Suprapubic skin (tissue), 4 donors: ENCODE data around the gene AASDHPPT. TPM values are rescaled to one million over a fixed set of nuclear protein-coding genes. Genes with fewer than 3 reads are reported as not detected.

ENCODE experiments used
- DNase-seq, 2 donors: peaks; one replicate each; pipeline ENCODE4 v3.0.0-alpha.2; 2019; ENCODE audit warnings: low spot score in 2 of 2
- H3K27ac ChIP-seq: fragments of 200-600 bp; sonication (generic); one replicate; pipeline ENCODE4 v1.5.1; 2019
- H3K27me3 ChIP-seq: fragments of 200-600 bp; sonication (generic); one replicate; pipeline ENCODE4 v1.5.1; 2019
- H3K36me3 ChIP-seq: fragments of 200-600 bp; sonication (generic); one replicate; pipeline ENCODE4 v1.5.1; 2019
- H3K4me1 ChIP-seq: fragments of 200-600 bp; sonication (generic); one replicate; pipeline ENCODE4 v1.5.1; 2019
- H3K4me3 ChIP-seq: fragments of 200-600 bp; sonication (generic); one replicate; pipeline ENCODE4 v1.5.1; 2019; ENCODE audit warnings: mild to moderate bottlenecking
- H3K9me3 ChIP-seq: fragments of 200-600 bp; sonication (generic); one replicate; pipeline ENCODE4 v1.5.1; 2019
- CTCF ChIP-seq, 2 donors: fragments of 200-600 bp in 1 of 2; fragments of 450-650 bp in 1 of 2; sonication (generic) in 1 of 2; IDR thresholded peaks; one replicate each; pipeline ENCODE4 v1.5.1; 2016 to 2019; ENCODE audit warnings: antibody characterized with exemption in 2 of 2, mild to moderate bottlenecking in 1 of 2, moderate library complexity in 1 of 2
- EP300 ChIP-seq: sonication (generic); formaldehyde crosslinking; IDR thresholded peaks from one replicate; pipeline ENCODE4 v1.6.1; 2017; ENCODE audit warnings: antibody characterized with exemption
- POLR2A ChIP-seq, 2 donors: fragments of 450-650 bp; IDR thresholded peaks; one replicate each; pipeline ENCODE4 v1.6.1; 2017; ENCODE audit warnings: antibody characterized with exemption in 2 of 2, mild to moderate bottlenecking in 2 of 2, moderate library complexity in 2 of 2
- POLR2AphosphoS5 ChIP-seq, 3 donors: sonication (generic); formaldehyde crosslinking; IDR thresholded peaks; one replicate each; pipeline ENCODE4 v1.6.1; 2017; ENCODE audit warnings: antibody characterized with exemption in 3 of 3
- WGBS: methylation state at CpG from one replicate; pipeline ENCODE4 v1.1.5; 2018; 5-methylcytosine and 5-hydroxymethylcytosine counted together
- total RNA-seq, 4 donors: library from RNA; depleted of rRNA; stranded (reverse); fragments of >200 nt; gene quantifications; one replicate each; pipeline ENCODE4 v1.1.0, GENCODE V29; 2016

AASDHPPT gene
- total RNA-seq, 4 donors from 2014 or later: 33.7 to 45.6 (median 44.6) TPM

DNA sequence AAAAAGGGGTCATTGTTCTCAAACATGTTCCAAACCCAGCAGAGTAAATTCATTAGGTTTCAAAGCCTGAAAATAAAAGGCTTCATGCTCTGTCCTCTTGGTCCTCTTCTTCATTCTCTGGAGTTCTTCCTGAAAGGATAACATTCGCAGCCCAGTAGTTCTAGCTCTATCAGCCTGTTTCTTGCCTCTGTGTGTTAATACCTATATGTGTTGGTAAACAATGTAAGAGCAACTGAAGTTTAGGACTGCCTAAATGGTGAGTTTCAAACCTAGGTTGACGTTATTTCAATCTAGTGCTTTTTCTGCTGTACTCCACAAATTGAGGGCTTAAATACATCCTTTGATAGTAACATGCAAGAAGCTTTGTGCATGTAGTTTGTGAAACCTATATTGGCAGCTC, 9.4 kb downstream of the AASDHPPT start:
- DNase-seq: no peak
- H3K36me3 ChIP-seq: peaks cover 22% of the 10 kb centered on the region
- H3K27ac ChIP-seq: no peak overlapping the region
- H3K27me3 ChIP-seq: no peaks in the 10 kb centered on the region
- TF ChIP-seq CTCF (IDR thresholded peaks at IDR 0.05): no peak
- TF ChIP-seq POLR2AphosphoS5 (IDR thresholded peaks at IDR 0.05): no peak
- no peak for TF ChIP-seq EP300
- TF ChIP-seq POLR2A (IDR thresholded peaks at IDR 0.05): no peak
- H3K4me3 ChIP-seq: no peak overlapping the region
- no peaks in the 10 kb centered on the region for H3K9me3 ChIP-seq
- WGBS: 47% methylated on average over 2 of the region's 2 CpGs
- peaks cover 39% of the 10 kb centered on the region for H3K4me1 ChIP-seq

GRCh38 chr11:106087815-106088435, 10.5 kb downstream of the AASDHPPT start:
- WGBS: 40% methylated on average over 9 of the region's 9 CpGs
- Histone ChIP-seq H3K36me3 (peaks cover 25% of the 10 kb centered on the region), H3K4me3 (no peak overlapping the region), H3K4me1 (peaks cover 30% of the 10 kb centered on the region), H3K27ac (no peak overlapping the region), H3K9me3 (no peaks in the 10 kb centered on the region), H3K27me3 (no peaks in the 10 kb centered on the region)
- TF ChIP-seq POLR2AphosphoS5 (IDR thresholded peaks at IDR 0.05) (no peak), CTCF (IDR thresholded peaks at IDR 0.05) (peak; percentile 29 to 75)
- DNase-seq: no peak

DNA sequence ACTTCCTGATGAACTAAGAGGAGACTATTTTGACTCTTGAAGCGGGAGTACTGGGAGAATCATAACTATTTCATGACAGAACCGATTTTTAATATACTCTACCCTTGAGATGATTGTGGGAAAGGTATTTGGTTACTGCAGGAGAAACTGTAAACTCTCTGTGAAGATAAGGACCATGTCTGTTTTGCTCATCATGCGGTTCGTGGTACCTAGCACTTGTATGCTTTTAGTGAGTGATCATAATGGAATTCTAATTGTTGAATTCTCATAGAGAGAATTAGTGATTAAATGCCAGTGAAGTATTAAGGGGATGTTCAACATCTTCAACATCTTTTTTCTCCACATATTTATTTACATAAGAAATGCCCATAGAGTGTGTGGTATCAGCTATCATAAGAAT, 11.4 kb downstream of the AASDHPPT start:
- 86% methylated on average over 4 of the region's 4 CpGs for WGBS
- TF ChIP-seq CTCF (IDR thresholded peaks at IDR 0.05) (no peak), POLR2AphosphoS5 (IDR thresholded peaks at IDR 0.05) (no peak), POLR2A (IDR thresholded peaks at IDR 0.05) (no peak), EP300 (no peak)
- Histone ChIP-seq H3K9me3 (no peaks in the 10 kb centered on the region), H3K27me3 (no peaks in the 10 kb centered on the region), H3K36me3 (peaks cover 31% of the 10 kb centered on the region), H3K4me1 (peaks cover 30% of the 10 kb centered on the region), H3K27ac (no peak overlapping the region), H3K4me3 (no peak overlapping the region)
- no peak for DNase-seq

DNA sequence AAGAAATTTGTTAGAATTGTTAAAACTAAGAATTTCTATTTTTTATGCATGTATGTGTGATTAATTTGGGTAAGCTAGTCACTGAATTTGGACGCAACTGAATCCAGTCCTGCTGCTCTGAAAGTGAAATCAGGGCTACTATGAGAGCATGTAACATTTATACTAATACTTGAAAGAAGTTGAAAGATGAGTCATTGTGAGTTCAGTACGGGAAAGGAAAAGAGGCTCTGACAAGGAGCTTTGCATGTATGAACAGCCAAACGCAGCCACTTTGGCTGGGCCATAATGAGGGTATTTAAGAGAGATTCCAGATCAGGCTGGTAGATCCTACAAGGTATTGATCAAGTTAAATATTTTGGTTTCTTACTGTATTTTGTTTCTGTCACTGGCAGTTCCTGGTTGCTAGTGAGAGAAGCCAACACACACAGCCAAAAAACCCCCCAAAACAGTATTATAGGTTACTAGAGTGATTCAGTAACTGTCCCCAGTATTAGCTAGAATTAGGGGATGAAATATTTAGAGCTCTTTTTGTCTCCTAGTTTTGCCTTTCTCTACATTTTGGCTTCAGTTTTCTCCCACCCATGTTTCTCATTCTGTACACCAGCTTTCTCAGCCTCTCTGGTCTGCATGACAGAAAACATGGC, 14.1 kb downstream of the AASDHPPT start:
- Histone ChIP-seq H3K36me3 (peaks cover 41% of the 10 kb centered on the region), H3K4me1 (peaks cover 28% of the 10 kb centered on the region), H3K27ac (no peak overlapping the region), H3K4me3 (no peak overlapping the region), H3K9me3 (no peaks in the 10 kb centered on the region), H3K27me3 (no peaks in the 10 kb centered on the region)
- no peak for DNase-seq
- WGBS: 60% methylated on average over 3 of the region's 3 CpGs
- no peak for TF ChIP-seq CTCF (IDR thresholded peaks at IDR 0.05)
- TF ChIP-seq POLR2AphosphoS5 (IDR thresholded peaks at IDR 0.05): no peak
- TF ChIP-seq POLR2A (IDR thresholded peaks at IDR 0.05): no peak
- TF ChIP-seq EP300: no peak

DNA sequence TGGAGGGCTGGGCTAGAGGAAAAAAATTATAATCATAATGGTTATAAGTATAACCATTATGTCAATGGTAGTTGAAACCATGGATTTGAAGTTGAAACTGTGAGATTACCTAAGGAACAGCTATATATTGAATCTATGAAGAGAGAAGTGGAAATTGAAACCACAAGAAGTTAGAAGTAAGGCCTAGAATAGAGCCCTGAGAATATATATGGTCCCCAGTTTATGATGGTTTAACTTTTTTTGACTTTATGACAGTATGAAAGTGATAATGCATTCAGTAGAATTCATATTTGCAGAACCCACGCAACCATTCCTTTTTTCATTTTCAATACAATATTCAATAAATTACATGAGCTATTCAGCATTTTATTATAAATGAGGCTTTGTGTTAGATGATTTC, 15.0 kb downstream of the AASDHPPT start:
- no peak for DNase-seq
- 93% methylated on average over 1 of the region's 1 CpG for WGBS
- TF ChIP-seq POLR2A (IDR thresholded peaks at IDR 0.05) (no peak), EP300 (no peak), POLR2AphosphoS5 (IDR thresholded peaks at IDR 0.05) (no peak)
- no peak overlapping the region for H3K27ac ChIP-seq
- no peak overlapping the region for H3K4me3 ChIP-seq
- no peaks in the 10 kb centered on the region for H3K27me3 ChIP-seq
- H3K4me1 ChIP-seq: peaks cover 21% of the 10 kb centered on the region
- H3K36me3 ChIP-seq: peaks cover 49% of the 10 kb centered on the region
- no peaks in the 10 kb centered on the region for H3K9me3 ChIP-seq
